Tibial nerve (tissue), 4 donors: ENCODE results near the gene FHOD1. TPM values are rescaled to one million over a fixed set of nuclear protein-coding genes. Genes with fewer than 3 reads are reported as not detected.

Experiments used
- DNase-seq, 2 donors: peaks; one replicate each; pipeline ENCODE4 v3.0.0-alpha.2; 2019; ENCODE audit warnings: low spot score in 2 of 2
- H3K27ac ChIP-seq, 4 donors: fragments of 200-600 bp; sonication (generic) in 3 of 4; one replicate each; pipeline ENCODE4 v1.5.1; 2017 to 2019; ENCODE audit warnings: mild to moderate bottlenecking in 1 of 4
- H3K27me3 ChIP-seq, 2 donors: fragments of 200-600 bp; sonication (generic) in 1 of 2; one replicate each; pipeline versions ENCODE4 v1.5.1 to v1.6.0; 2017 to 2019
- H3K36me3 ChIP-seq, 3 donors: fragments of 200-600 bp; sonication (generic); one replicate each; pipeline ENCODE4 v1.5.1; 2018 to 2019
- H3K4me1 ChIP-seq, 4 donors: fragments of 200-600 bp; sonication (generic) in 3 of 4; one replicate each; pipeline ENCODE4 v1.5.1; 2017 to 2019
- H3K4me3 ChIP-seq, 4 donors: fragments of 200-600 bp; sonication (generic) in 3 of 4; one replicate each; pipeline ENCODE4 v1.5.1; 2017 to 2019; ENCODE audit warnings: mild to moderate bottlenecking in 1 of 4, moderate library complexity in 1 of 4
- H3K9me3 ChIP-seq, 4 donors: fragments of 200-600 bp; sonication (generic) in 3 of 4; one replicate each; pipeline ENCODE4 v1.5.1; 2017 to 2019
- EP300 ChIP-seq, 2 donors: sonication (generic); formaldehyde crosslinking; IDR thresholded peaks; one replicate each; pipeline ENCODE4 v1.6.1; 2017; ENCODE audit warnings: antibody characterized with exemption in 2 of 2, mild to moderate bottlenecking in 1 of 2
- POLR2A ChIP-seq, 2 donors: fragments of 450-650 bp; IDR thresholded peaks; one replicate each; pipeline ENCODE4 v1.6.1; 2017; ENCODE audit warnings: antibody characterized with exemption in 2 of 2, mild to moderate bottlenecking in 2 of 2, moderate library complexity in 2 of 2
- WGBS, 2 donors: methylation state at CpG; one replicate each; pipeline ENCODE4 v1.1.5; 2018; 5-methylcytosine and 5-hydroxymethylcytosine counted together
- total RNA-seq, 4 donors: library from RNA; depleted of rRNA; stranded (reverse); fragments of >200 nt; gene quantifications; one replicate each; pipeline ENCODE4 v1.1.0, GENCODE V29; 2016
- TF ChIP-seq, protein P1 (sequence below), 5 experiments: fragments of 200-600 bp in 3 of 5; fragments of 450-650 bp in 2 of 5; sonication (generic) in 3 of 5; IDR thresholded peaks; one replicate each; pipeline ENCODE4 v1.5.1; 2016 to 2019; ENCODE audit warnings: antibody characterized with exemption in 5 of 5, mild to moderate bottlenecking in 3 of 5, moderate library complexity in 2 of 5

The FHOD1 gene
- total RNA-seq, 4 donors from 2014 or later = 17.3 to 45.3 (median 25.5) TPM

GRCh38 chr16:67212766-67213165 is 34.5 kb downstream of the FHOD1 start:
- no peaks in the 10 kb centered on the region for H3K27me3 ChIP-seq
- peaks cover 0 to 14% (median 0%) of the 10 kb centered on the region in 4 donors for H3K4me1 ChIP-seq
- H3K9me3 ChIP-seq = no peaks in the 10 kb centered on the region
- peaks cover 0 to 83% (median 0%) of the 10 kb centered on the region in 3 donors for H3K36me3 ChIP-seq
- TF ChIP-seq EP300 (IDR thresholded peaks at IDR 0.05) (no peak), POLR2A (IDR thresholded peaks at IDR 0.05) (no peak)
- TF ChIP-seq, protein P1, sequence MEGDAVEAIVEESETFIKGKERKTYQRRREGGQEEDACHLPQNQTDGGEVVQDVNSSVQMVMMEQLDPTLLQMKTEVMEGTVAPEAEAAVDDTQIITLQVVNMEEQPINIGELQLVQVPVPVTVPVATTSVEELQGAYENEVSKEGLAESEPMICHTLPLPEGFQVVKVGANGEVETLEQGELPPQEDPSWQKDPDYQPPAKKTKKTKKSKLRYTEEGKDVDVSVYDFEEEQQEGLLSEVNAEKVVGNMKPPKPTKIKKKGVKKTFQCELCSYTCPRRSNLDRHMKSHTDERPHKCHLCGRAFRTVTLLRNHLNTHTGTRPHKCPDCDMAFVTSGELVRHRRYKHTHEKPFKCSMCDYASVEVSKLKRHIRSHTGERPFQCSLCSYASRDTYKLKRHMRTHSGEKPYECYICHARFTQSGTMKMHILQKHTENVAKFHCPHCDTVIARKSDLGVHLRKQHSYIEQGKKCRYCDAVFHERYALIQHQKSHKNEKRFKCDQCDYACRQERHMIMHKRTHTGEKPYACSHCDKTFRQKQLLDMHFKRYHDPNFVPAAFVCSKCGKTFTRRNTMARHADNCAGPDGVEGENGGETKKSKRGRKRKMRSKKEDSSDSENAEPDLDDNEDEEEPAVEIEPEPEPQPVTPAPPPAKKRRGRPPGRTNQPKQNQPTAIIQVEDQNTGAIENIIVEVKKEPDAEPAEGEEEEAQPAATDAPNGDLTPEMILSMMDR (IDR thresholded peaks at IDR 0.05) = no peak
- H3K27ac ChIP-seq = no peak overlapping the region
- no peak overlapping the region for H3K4me3 ChIP-seq
- DNase-seq = no peak

GRCh38 chr16:67211674-67212073 is 35.6 kb downstream of the FHOD1 start:
- H3K4me1 ChIP-seq = peaks cover 0 to 9% (median 0%) of the 10 kb centered on the region in 4 donors
- no peak overlapping the region for H3K4me3 ChIP-seq
- no peaks in the 10 kb centered on the region for H3K27me3 ChIP-seq
- peaks cover 0 to 83% (median 0%) of the 10 kb centered on the region in 3 donors for H3K36me3 ChIP-seq
- DNase-seq = no peak
- TF ChIP-seq EP300 (IDR thresholded peaks at IDR 0.05) = no peak
- TF ChIP-seq, protein P1 (IDR thresholded peaks at IDR 0.05) = no peak
- TF ChIP-seq POLR2A (IDR thresholded peaks at IDR 0.05) = no peak
- H3K27ac ChIP-seq = no peak overlapping the region
- no peaks in the 10 kb centered on the region for H3K9me3 ChIP-seq
- 70 to 78% methylated on average over 7 of the region's 7 CpGs for WGBS, 2 donors

DNA sequence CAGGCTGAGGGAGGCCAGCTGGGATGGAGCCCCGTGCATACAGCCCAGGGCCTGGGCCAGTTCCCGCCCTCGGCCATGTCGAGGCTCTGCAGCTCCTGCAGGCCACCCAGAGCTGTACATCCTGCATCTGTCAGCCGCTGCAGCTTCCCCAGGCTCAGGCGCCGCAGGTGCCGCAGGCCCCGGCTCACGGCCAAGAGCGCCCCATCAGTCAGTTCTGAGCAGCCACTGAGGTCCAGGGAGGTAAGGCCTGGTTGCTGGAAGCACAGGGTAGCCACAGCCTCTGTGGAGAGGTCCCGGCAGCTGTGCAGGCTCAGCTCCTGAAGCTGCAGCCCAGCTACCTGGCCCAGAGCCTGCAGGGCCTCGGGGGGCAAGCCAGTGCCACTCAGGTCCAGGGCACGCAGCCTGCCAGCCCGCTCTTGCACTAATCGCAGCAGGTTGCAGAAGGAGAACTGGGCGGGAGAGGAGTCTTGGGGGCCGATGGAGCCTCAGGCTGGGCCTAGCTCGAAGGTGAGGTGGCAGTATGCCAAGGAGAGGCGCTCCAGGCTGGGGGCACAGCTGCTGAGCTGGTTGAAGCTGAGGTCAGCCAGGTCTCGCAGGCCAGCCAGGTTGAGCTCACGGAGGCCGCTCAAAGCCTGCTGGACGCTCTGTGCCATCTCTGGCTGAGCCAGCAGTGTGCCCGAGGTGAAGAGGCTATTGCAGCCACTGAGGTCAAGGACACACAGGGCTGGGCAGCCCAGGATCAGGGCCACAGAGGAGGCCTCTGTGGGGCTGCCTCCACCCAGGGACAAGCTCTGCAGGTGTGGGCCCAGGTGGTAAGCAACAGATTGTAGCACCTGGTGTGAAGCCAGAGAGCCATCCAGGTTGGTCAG is 37.0 kb downstream of the FHOD1 start:
- Histone ChIP-seq H3K36me3 (peaks cover 0 to 89% (median 0%) of the 10 kb centered on the region in 3 donors), H3K9me3 (no peaks in the 10 kb centered on the region), H3K4me3 (no peak overlapping the region), H3K27me3 (no peaks in the 10 kb centered on the region), H3K27ac (no peak overlapping the region), H3K4me1 (no peaks in the 10 kb centered on the region)
- TF ChIP-seq EP300 (IDR thresholded peaks at IDR 0.05) = no peak
- TF ChIP-seq, protein P1 (IDR thresholded peaks at IDR 0.05) = no peak
- no peak for TF ChIP-seq POLR2A (IDR thresholded peaks at IDR 0.05)
- DNase-seq = no peak
- 89 to 92% methylated on average over 23 to 25 of the region's 25 CpGs for WGBS, 2 donors

GRCh38 chr16:67209565-67209964 is 37.7 kb downstream of the FHOD1 start:
- no peaks in the 10 kb centered on the region for H3K27me3 ChIP-seq
- H3K9me3 ChIP-seq = no peaks in the 10 kb centered on the region
- no peak overlapping the region for H3K4me3 ChIP-seq
- H3K4me1 ChIP-seq = no peaks in the 10 kb centered on the region
- no peak overlapping the region for H3K27ac ChIP-seq
- peaks cover 0 to 86% (median 0%) of the 10 kb centered on the region in 3 donors for H3K36me3 ChIP-seq
- no peak for DNase-seq
- TF ChIP-seq EP300 (IDR thresholded peaks at IDR 0.05) = no peak
- TF ChIP-seq, protein P1 (IDR thresholded peaks at IDR 0.05) = no peak
- TF ChIP-seq POLR2A (IDR thresholded peaks at IDR 0.05) = no peak
- 80 to 84% methylated on average over 8 of the region's 8 CpGs for WGBS, 2 donors

DNA sequence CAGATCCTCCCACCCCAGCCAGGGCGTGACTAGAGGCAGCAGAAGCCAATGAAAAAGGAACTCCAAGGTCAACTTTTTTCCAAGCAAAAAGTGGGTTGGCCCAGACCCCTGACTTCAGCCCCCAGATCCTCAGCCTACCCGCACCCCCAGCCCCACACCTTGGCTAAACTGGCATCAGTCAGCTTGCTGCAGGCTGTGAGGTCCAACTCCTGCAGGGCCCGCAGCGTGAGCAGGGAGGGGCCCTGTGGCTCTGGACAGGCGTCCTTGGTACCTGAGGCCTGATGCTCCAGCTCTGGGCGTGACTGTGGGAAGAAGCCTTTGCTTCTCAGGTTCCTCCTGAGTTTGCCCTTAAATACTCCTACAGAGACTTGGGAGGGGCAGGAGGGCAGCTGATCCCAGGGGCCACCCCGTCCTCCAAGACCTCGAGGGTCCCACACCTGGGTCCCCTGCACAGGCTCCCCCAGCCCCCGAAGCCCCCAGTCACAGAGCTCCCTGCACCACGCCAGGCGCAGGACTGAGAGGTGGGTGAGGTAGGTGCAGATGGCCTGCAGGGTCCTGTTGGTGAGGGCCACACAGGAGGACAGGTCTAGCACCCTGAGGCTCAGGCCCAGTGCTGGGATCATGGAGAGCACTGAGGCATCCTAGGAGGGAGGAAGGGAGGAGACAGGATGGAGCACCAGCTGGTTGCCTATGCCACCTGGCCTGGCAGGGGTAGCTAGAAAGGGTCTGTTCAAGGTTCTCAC is 39.0 kb downstream of the FHOD1 start:
- DNase-seq = no peak
- H3K4me1 ChIP-seq = no peaks in the 10 kb centered on the region
- no peak overlapping the region for H3K27ac ChIP-seq
- H3K9me3 ChIP-seq = no peaks in the 10 kb centered on the region
- WGBS, 2 donors = 91 to 93% methylated on average over 8 to 9 of the region's 11 CpGs
- no peaks in the 10 kb centered on the region for H3K27me3 ChIP-seq
- no peak overlapping the region for H3K4me3 ChIP-seq
- TF ChIP-seq, protein P1 (IDR thresholded peaks at IDR 0.05) = no peak
- TF ChIP-seq EP300 (IDR thresholded peaks at IDR 0.05) = no peak
- TF ChIP-seq POLR2A (IDR thresholded peaks at IDR 0.05) = no peak
- H3K36me3 ChIP-seq = peaks cover 0 to 86% (median 0%) of the 10 kb centered on the region in 3 donors
